Measurements from ENCODE around the gene DGKH. TPM values are rescaled to one million over a fixed set of nuclear protein-coding genes. Genes with fewer than 3 reads are reported as not detected.

Gene DGKH
- total RNA-seq, 1 donor from 2014 or later: 45.1 TPM

- Mint-ChIP-seq H3K36me3 (ENCODE audit: low read depth, unreplicated experiment) (peaks cover 14% of the 10 kb centered on the region), H3K27me3 (ENCODE audit: unreplicated experiment) (no peaks in the 10 kb centered on the region), H3K27ac (ENCODE audit: unreplicated experiment) (peak overlapping the region; percentile 1), H3K9me3 (ENCODE audit: unreplicated experiment) (no peaks in the 10 kb centered on the region), H3K4me3 (ENCODE audit: unreplicated experiment) (no peak overlapping the region), H3K4me1 (ENCODE audit: unreplicated experiment) (peaks cover 40% of the 10 kb centered on the region)
- no peak for DNase-seq (ENCODE audit: low spot score)
- no peak for TF ChIP-seq CTCF (IDR thresholded peaks at IDR 0.05; ENCODE audit: unreplicated experiment)
These were observed 25.2 kb downstream of the DGKH start for GRCh38 chr13:42073683-42074082.

- Mint-ChIP-seq H3K4me1 (ENCODE audit: unreplicated experiment) (peaks cover 32% of the 10 kb centered on the region), H3K27ac (ENCODE audit: unreplicated experiment) (peak overlapping the region; percentile 34), H3K4me3 (ENCODE audit: unreplicated experiment) (no peak overlapping the region), H3K9me3 (ENCODE audit: unreplicated experiment) (no peaks in the 10 kb centered on the region), H3K36me3 (ENCODE audit: low read depth, unreplicated experiment) (peaks cover 8% of the 10 kb centered on the region), H3K27me3 (ENCODE audit: unreplicated experiment) (no peaks in the 10 kb centered on the region)
- TF ChIP-seq CTCF (IDR thresholded peaks at IDR 0.05; ENCODE audit: unreplicated experiment): no peak
- DNase-seq (ENCODE audit: low spot score): no peak
These were observed 27.1 kb downstream of the DGKH start for GRCh38 chr13:42075517-42075916.

GRCh38 chr13:42076309-42076713 is 27.9 kb downstream of the DGKH start:
- Mint-ChIP-seq H3K27ac (ENCODE audit: unreplicated experiment) (no peak overlapping the region), H3K36me3 (ENCODE audit: low read depth, unreplicated experiment) (peaks cover under 1% of the 10 kb centered on the region), H3K27me3 (ENCODE audit: unreplicated experiment) (no peaks in the 10 kb centered on the region), H3K4me3 (ENCODE audit: unreplicated experiment) (no peak overlapping the region), H3K4me1 (ENCODE audit: unreplicated experiment) (peaks cover 26% of the 10 kb centered on the region), H3K9me3 (ENCODE audit: unreplicated experiment) (no peaks in the 10 kb centered on the region)
- DNase-seq (ENCODE audit: low spot score): no peak
- no peak for TF ChIP-seq CTCF (IDR thresholded peaks at IDR 0.05; ENCODE audit: unreplicated experiment)

- H3K4me3 Mint-ChIP-seq (ENCODE audit: unreplicated experiment): no peak overlapping the region
- peaks cover 18% of the 10 kb centered on the region for H3K4me1 Mint-ChIP-seq (ENCODE audit: unreplicated experiment)
- DNase-seq (ENCODE audit: low spot score): no peak
- peaks cover 16% of the 10 kb centered on the region for H3K36me3 Mint-ChIP-seq (ENCODE audit: low read depth, unreplicated experiment)
- TF ChIP-seq CTCF (IDR thresholded peaks at IDR 0.05; ENCODE audit: unreplicated experiment): no peak
- H3K9me3 Mint-ChIP-seq (ENCODE audit: unreplicated experiment): no peaks in the 10 kb centered on the region
- H3K27ac Mint-ChIP-seq (ENCODE audit: unreplicated experiment): no peak overlapping the region
- H3K27me3 Mint-ChIP-seq (ENCODE audit: unreplicated experiment): no peaks in the 10 kb centered on the region
These were observed 29.8 kb downstream of the DGKH start for GRCh38 chr13:42078128-42078808.

GRCh38 chr13:42083138-42083770 is 34.8 kb downstream of the DGKH start:
- H3K36me3 Mint-ChIP-seq (ENCODE audit: low read depth, unreplicated experiment): peaks cover 22% of the 10 kb centered on the region
- no peak overlapping the region for H3K27ac Mint-ChIP-seq (ENCODE audit: unreplicated experiment)
- peaks cover 4% of the 10 kb centered on the region for H3K4me1 Mint-ChIP-seq (ENCODE audit: unreplicated experiment)
- H3K4me3 Mint-ChIP-seq (ENCODE audit: unreplicated experiment): no peak overlapping the region
- no peak for DNase-seq (ENCODE audit: low spot score)
- H3K9me3 Mint-ChIP-seq (ENCODE audit: unreplicated experiment): no peaks in the 10 kb centered on the region
- no peaks in the 10 kb centered on the region for H3K27me3 Mint-ChIP-seq (ENCODE audit: unreplicated experiment)
- no peak for TF ChIP-seq CTCF (IDR thresholded peaks at IDR 0.05; ENCODE audit: unreplicated experiment)

All from endothelial cell (in vitro differentiated cells).